Activated T-helper 17 cell treated with anti-CD3 and anti-CD28 coated beads, Interleukin-2, amount 50 U/mL, for 72 hours (primary cell): ENCODE measurements around the gene CLDN25. TPM values are rescaled to one million over a fixed set of nuclear protein-coding genes. Genes with fewer than 3 reads are reported as not detected.
"Not testable (repeated sequence)": the region's sequence is repeated elsewhere in the genome, so short reads cannot be mapped to it uniquely, and the experiment has no call there.

ENCODE experiments used
- ATAC-seq: fragments of 150-1000 bp; cut with Tn5 transposase; replicated peaks from 2 replicates; pipeline ENCODE4 v1.10.0; 2021; ENCODE audit warnings: mild to moderate bottlenecking, moderate library complexity
- H3K27ac Mint-ChIP-seq: one replicate; pipeline ENCODE4 v1.8.0; 2022; ENCODE audit warnings: mixed read lengths
- H3K27me3 Mint-ChIP-seq: one replicate; pipeline ENCODE4 v1.8.0; 2022; ENCODE audit warnings: mixed read lengths
- H3K36me3 Mint-ChIP-seq: one replicate; pipeline ENCODE4 v1.8.0; 2022; ENCODE audit warnings: low read depth, mild to moderate bottlenecking, mixed read lengths
- H3K4me1 Mint-ChIP-seq: one replicate; pipeline ENCODE4 v1.8.0; 2022; ENCODE audit warnings: mixed read lengths
- H3K4me3 Mint-ChIP-seq: one replicate; pipeline ENCODE4 v1.8.0; 2022; ENCODE audit warnings: mild to moderate bottlenecking, mixed read lengths
- H3K9me3 Mint-ChIP-seq: one replicate; pipeline ENCODE4 v1.8.0; 2022; ENCODE audit warnings: mixed read lengths
- total RNA-seq, 2 donors: library from RNA; stranded (reverse); gene quantifications; one replicate each; pipeline ENCODE4 v1.2.3, GENCODE V29; 2022

CLDN25 gene
- total RNA-seq, 2 donors from 2014 or later: not detected

- no peaks in the 10 kb centered on the region for H3K9me3 Mint-ChIP-seq
- no peak for ATAC-seq
- no peaks in the 10 kb centered on the region for H3K36me3 Mint-ChIP-seq
- no peak overlapping the region for H3K4me3 Mint-ChIP-seq
- H3K4me1 Mint-ChIP-seq: no peaks in the 10 kb centered on the region
- H3K27me3 Mint-ChIP-seq: peaks cover 32% of the 10 kb centered on the region
- H3K27ac Mint-ChIP-seq: no peak overlapping the region
These were observed 2.5 kb downstream of the CLDN25 start for GRCh38 chr11:113782134-113782533.

GRCh38 chr11:113789016-113789415 lies 9.4 kb downstream of the CLDN25 start:
- H3K4me1 Mint-ChIP-seq, H3K4me3 Mint-ChIP-seq, H3K36me3 Mint-ChIP-seq, H3K27ac Mint-ChIP-seq, ATAC-seq, H3K9me3 Mint-ChIP-seq: not testable (repeated sequence)
- H3K27me3 Mint-ChIP-seq: peaks cover 17% of the 10 kb centered on the region

- no peak for ATAC-seq
- Mint-ChIP-seq H3K4me3 (no peak overlapping the region), H3K9me3 (no peaks in the 10 kb centered on the region), H3K4me1 (no peaks in the 10 kb centered on the region), H3K27me3 (peaks cover 10% of the 10 kb centered on the region), H3K27ac (no peak overlapping the region), H3K36me3 (no peaks in the 10 kb centered on the region)
These were observed 10.2 kb downstream of the CLDN25 start for GRCh38 chr11:113789675-113790320.

- no peaks in the 10 kb centered on the region for H3K27me3 Mint-ChIP-seq
- ATAC-seq: peak; percentile 52
- no peaks in the 10 kb centered on the region for H3K4me1 Mint-ChIP-seq
- no peaks in the 10 kb centered on the region for H3K9me3 Mint-ChIP-seq
- peaks cover 36% of the 10 kb centered on the region for H3K36me3 Mint-ChIP-seq
- H3K4me3 Mint-ChIP-seq: no peak overlapping the region
- no peak overlapping the region for H3K27ac Mint-ChIP-seq
These were observed 17.2 kb downstream of the CLDN25 start for GRCh38 chr11:113796663-113797259.

GRCh38 chr11:113802621-113803020 lies 23.0 kb downstream of the CLDN25 start:
- no peaks in the 10 kb centered on the region for H3K4me1 Mint-ChIP-seq
- no peak overlapping the region for H3K27ac Mint-ChIP-seq
- H3K36me3 Mint-ChIP-seq: peaks cover 89% of the 10 kb centered on the region
- ATAC-seq: no peak
- no peaks in the 10 kb centered on the region for H3K9me3 Mint-ChIP-seq
- H3K27me3 Mint-ChIP-seq: no peaks in the 10 kb centered on the region
- H3K4me3 Mint-ChIP-seq: no peak overlapping the region

- no peak for ATAC-seq
- no peak overlapping the region for H3K27ac Mint-ChIP-seq
- H3K4me1 Mint-ChIP-seq: no peaks in the 10 kb centered on the region
- H3K36me3 Mint-ChIP-seq: peaks cover 91% of the 10 kb centered on the region
- H3K4me3 Mint-ChIP-seq: no peak overlapping the region
- no peaks in the 10 kb centered on the region for H3K9me3 Mint-ChIP-seq
- H3K27me3 Mint-ChIP-seq: no peaks in the 10 kb centered on the region
These were observed 26.0 kb downstream of the CLDN25 start for GRCh38 chr11:113805640-113806039.

- Mint-ChIP-seq H3K36me3 (peaks cover 91% of the 10 kb centered on the region), H3K9me3 (no peaks in the 10 kb centered on the region), H3K27me3 (no peaks in the 10 kb centered on the region), H3K4me3 (no peak overlapping the region), H3K4me1 (no peaks in the 10 kb centered on the region), H3K27ac (no peak overlapping the region)
- no peak for ATAC-seq
These were observed 26.8 kb downstream of the CLDN25 start for GRCh38 chr11:113806406-113806805.

- Mint-ChIP-seq H3K27ac (no peak overlapping the region), H3K4me1 (no peaks in the 10 kb centered on the region), H3K4me3 (no peak overlapping the region), H3K9me3 (no peaks in the 10 kb centered on the region), H3K27me3 (no peaks in the 10 kb centered on the region), H3K36me3 (peaks cover 92% of the 10 kb centered on the region)
- no peak for ATAC-seq
These were observed 29.3 kb downstream of the CLDN25 start for GRCh38 chr11:113808931-113809330.

GRCh38 chr11:113814181-113814580 lies 34.6 kb downstream of the CLDN25 start:
- ATAC-seq: no peak
- Mint-ChIP-seq H3K36me3 (peaks cover 69% of the 10 kb centered on the region), H3K9me3 (no peaks in the 10 kb centered on the region), H3K4me1 (no peaks in the 10 kb centered on the region), H3K27ac (no peak overlapping the region), H3K4me3 (no peak overlapping the region), H3K27me3 (no peaks in the 10 kb centered on the region)

- Mint-ChIP-seq H3K36me3 (peaks cover 62% of the 10 kb centered on the region), H3K27ac (no peak overlapping the region), H3K9me3 (no peaks in the 10 kb centered on the region), H3K4me1 (no peaks in the 10 kb centered on the region), H3K4me3 (no peak overlapping the region), H3K27me3 (no peaks in the 10 kb centered on the region)
- no peak for ATAC-seq
These were observed 37.6 kb downstream of the CLDN25 start for GRCh38 chr11:113817162-113817561.

- ATAC-seq: no peak
- Mint-ChIP-seq H3K9me3 (no peaks in the 10 kb centered on the region), H3K36me3 (peaks cover 62% of the 10 kb centered on the region), H3K27me3 (no peaks in the 10 kb centered on the region), H3K4me1 (no peaks in the 10 kb centered on the region), H3K4me3 (no peak overlapping the region), H3K27ac (no peak overlapping the region)
These were observed 38.0 kb downstream of the CLDN25 start for GRCh38 chr11:113817626-113818025.

GRCh38 chr11:113818426-113818825 lies 38.8 kb downstream of the CLDN25 start:
- H3K27ac Mint-ChIP-seq: no peak overlapping the region
- no peaks in the 10 kb centered on the region for H3K4me1 Mint-ChIP-seq
- ATAC-seq: no peak
- peaks cover 62% of the 10 kb centered on the region for H3K36me3 Mint-ChIP-seq
- H3K4me3 Mint-ChIP-seq: no peak overlapping the region
- no peaks in the 10 kb centered on the region for H3K9me3 Mint-ChIP-seq
- no peaks in the 10 kb centered on the region for H3K27me3 Mint-ChIP-seq

- H3K4me1 Mint-ChIP-seq: peaks cover 5% of the 10 kb centered on the region
- H3K36me3 Mint-ChIP-seq: peaks cover 75% of the 10 kb centered on the region
- H3K9me3 Mint-ChIP-seq: no peaks in the 10 kb centered on the region
- no peak overlapping the region for H3K4me3 Mint-ChIP-seq
- no peak overlapping the region for H3K27ac Mint-ChIP-seq
- no peaks in the 10 kb centered on the region for H3K27me3 Mint-ChIP-seq
- ATAC-seq: no peak
These were observed 47.9 kb downstream of the CLDN25 start for GRCh38 chr11:113827477-113827876.

GRCh38 chr11:113828191-113828590 lies 48.6 kb downstream of the CLDN25 start:
- Mint-ChIP-seq H3K27me3 (no peaks in the 10 kb centered on the region), H3K36me3 (peaks cover 75% of the 10 kb centered on the region), H3K9me3 (no peaks in the 10 kb centered on the region), H3K4me3 (no peak overlapping the region), H3K4me1 (peaks cover 5% of the 10 kb centered on the region), H3K27ac (no peak overlapping the region)
- ATAC-seq: no peak

GRCh38 chr11:113829751-113830150 lies 50.2 kb downstream of the CLDN25 start:
- Mint-ChIP-seq H3K9me3 (no peaks in the 10 kb centered on the region), H3K27ac (no peak overlapping the region), H3K4me1 (peaks cover 5% of the 10 kb centered on the region), H3K36me3 (peaks cover 74% of the 10 kb centered on the region), H3K4me3 (no peak overlapping the region), H3K27me3 (no peaks in the 10 kb centered on the region)
- no peak for ATAC-seq
